ENCODE measurements around the gene C2orf68. TPM values are rescaled to one million over a fixed set of nuclear protein-coding genes. Genes with fewer than 3 reads are reported as not detected.

C2orf68 gene
- total RNA-seq, 1 experiment from 2014 or later, result 23.7 TPM

DNA sequence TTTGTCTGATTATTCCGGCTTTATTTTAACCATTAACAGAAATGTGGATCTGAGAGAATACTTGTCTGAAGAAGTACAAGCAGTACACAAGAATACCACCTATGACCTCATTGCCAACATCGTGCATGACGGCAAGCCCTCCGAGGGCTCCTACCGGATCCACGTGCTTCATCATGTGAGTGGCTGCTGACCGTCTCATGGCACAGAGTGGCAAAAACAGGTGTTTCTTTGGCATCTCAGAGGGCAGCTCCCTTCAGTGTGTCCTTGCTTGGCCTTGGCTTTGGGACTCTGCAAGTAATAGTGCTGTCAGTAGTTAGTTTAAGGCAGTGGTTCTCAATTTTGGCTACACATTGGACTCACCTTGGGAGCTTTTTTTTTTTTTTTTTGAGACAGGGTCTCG, 33.0 kb upstream of the C2orf68 start:
- BruUV-seq (replicated peaks), result no TSS peak
- no peak overlapping the region for H3K4me3 ChIP-seq (ENCODE audit: low read depth in 2 of 2, low read length in 2 of 2)
- H3K9me3 ChIP-seq (ENCODE audit: control insufficient read depth, insufficient read depth, low read depth, low read length), result no peaks in the 10 kb centered on the region
- ATAC-seq, result no peak
- no peak for DNase-seq (ENCODE audit: low read depth, low spot score)
- intact Hi-C loops (cut with micrococcal nuclease; ENCODE audit: unreplicated experiment), result no loop called here
- no peaks in the 10 kb centered on the region for H3K27me3 ChIP-seq (ENCODE audit: control insufficient read depth, insufficient read depth, low read length)
- POLR2A ChIA-PET, result no interaction called here
- CTCF ChIA-PET, result no interaction called here
- in situ Hi-C loops (cut with HindIII; ENCODE audit: low pct_unique_long_range_greater_than_20kb, low sequenced_read_pairs), result no loop called here
- peaks cover 57% of the 10 kb centered on the region for H3K36me3 ChIP-seq (ENCODE audit: control insufficient read depth, insufficient read depth, low read length)
- no peak for TF ChIP-seq TCF7L2 (IDR thresholded peaks at IDR 0.05; ENCODE audit: low read depth, low read length)
- TF ChIP-seq CTCF (IDR thresholded peaks at IDR 0.05), result no peak
- TF ChIP-seq SIN3A (IDR thresholded peaks at IDR 0.05; ENCODE audit: borderline replicate concordance, insufficient read depth, low read depth, low read length), result no peak
- TF ChIP-seq, protein P1, sequence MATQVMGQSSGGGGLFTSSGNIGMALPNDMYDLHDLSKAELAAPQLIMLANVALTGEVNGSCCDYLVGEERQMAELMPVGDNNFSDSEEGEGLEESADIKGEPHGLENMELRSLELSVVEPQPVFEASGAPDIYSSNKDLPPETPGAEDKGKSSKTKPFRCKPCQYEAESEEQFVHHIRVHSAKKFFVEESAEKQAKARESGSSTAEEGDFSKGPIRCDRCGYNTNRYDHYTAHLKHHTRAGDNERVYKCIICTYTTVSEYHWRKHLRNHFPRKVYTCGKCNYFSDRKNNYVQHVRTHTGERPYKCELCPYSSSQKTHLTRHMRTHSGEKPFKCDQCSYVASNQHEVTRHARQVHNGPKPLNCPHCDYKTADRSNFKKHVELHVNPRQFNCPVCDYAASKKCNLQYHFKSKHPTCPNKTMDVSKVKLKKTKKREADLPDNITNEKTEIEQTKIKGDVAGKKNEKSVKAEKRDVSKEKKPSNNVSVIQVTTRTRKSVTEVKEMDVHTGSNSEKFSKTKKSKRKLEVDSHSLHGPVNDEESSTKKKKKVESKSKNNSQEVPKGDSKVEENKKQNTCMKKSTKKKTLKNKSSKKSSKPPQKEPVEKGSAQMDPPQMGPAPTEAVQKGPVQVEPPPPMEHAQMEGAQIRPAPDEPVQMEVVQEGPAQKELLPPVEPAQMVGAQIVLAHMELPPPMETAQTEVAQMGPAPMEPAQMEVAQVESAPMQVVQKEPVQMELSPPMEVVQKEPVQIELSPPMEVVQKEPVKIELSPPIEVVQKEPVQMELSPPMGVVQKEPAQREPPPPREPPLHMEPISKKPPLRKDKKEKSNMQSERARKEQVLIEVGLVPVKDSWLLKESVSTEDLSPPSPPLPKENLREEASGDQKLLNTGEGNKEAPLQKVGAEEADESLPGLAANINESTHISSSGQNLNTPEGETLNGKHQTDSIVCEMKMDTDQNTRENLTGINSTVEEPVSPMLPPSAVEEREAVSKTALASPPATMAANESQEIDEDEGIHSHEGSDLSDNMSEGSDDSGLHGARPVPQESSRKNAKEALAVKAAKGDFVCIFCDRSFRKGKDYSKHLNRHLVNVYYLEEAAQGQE (IDR thresholded peaks at IDR 0.05; ENCODE audit: insufficient read depth in 1 of 2, low read depth in 2 of 2, low read length in 1 of 2), result no peak
- no peak for TF ChIP-seq POLR2AphosphoS5 (IDR thresholded peaks at IDR 0.05; ENCODE audit: low read depth, low read length)
- no peak overlapping the region for H3K27ac ChIP-seq (ENCODE audit: low read length)
- H3K4me1 ChIP-seq (ENCODE audit: control insufficient read depth, insufficient read depth, low read length), result no peaks in the 10 kb centered on the region

DNA sequence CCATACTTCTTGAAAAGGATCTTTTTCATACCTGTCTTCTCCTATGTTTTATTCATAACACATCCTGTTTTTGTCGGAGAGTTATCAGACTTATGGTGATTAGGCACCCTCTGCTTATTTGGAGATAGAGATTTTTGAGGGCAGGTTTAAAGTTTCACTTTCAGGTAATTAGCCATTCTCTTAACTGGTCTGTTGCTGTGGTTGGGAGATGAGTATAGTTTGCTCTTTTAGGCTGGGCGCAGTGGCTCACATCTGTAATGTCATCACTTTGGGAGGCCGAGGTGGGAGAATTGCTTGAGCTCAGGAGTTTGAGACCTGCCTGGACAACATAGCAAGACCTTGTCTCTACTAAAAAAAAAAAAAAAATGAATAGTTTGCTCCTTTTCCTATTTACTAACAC, 30.9 kb upstream of the C2orf68 start:
- POLR2A ChIA-PET, result interaction anchor here (0.7 kb wide), 1 partner anchor 722 kb away, joined by 5 read pairs; no protein-coding TSS in a partner anchor
- peaks cover 54% of the 10 kb centered on the region for H3K36me3 ChIP-seq (ENCODE audit: control insufficient read depth, insufficient read depth, low read length)
- H3K4me1 ChIP-seq (ENCODE audit: control insufficient read depth, insufficient read depth, low read length), result no peaks in the 10 kb centered on the region
- intact Hi-C loops (cut with micrococcal nuclease; ENCODE audit: unreplicated experiment) (no loop called here), in situ Hi-C loops (cut with HindIII; ENCODE audit: low pct_unique_long_range_greater_than_20kb, low sequenced_read_pairs) (no loop called here)
- BruUV-seq (replicated peaks), result no TSS peak
- no peaks in the 10 kb centered on the region for H3K27me3 ChIP-seq (ENCODE audit: control insufficient read depth, insufficient read depth, low read length)
- ATAC-seq (no peak), DNase-seq (ENCODE audit: low read depth, low spot score) (no peak)
- H3K27ac ChIP-seq (ENCODE audit: low read length), result no peak overlapping the region
- no peaks in the 10 kb centered on the region for H3K9me3 ChIP-seq (ENCODE audit: control insufficient read depth, insufficient read depth, low read depth, low read length)
- H3K4me3 ChIP-seq (ENCODE audit: low read depth in 2 of 2, low read length in 2 of 2), result no peak overlapping the region
- CTCF ChIA-PET, result no interaction called here
- TF ChIP-seq, protein P1 (IDR thresholded peaks at IDR 0.05; ENCODE audit: insufficient read depth in 1 of 2, low read depth in 2 of 2, low read length in 1 of 2), result no peak
- TF ChIP-seq TCF7L2 (IDR thresholded peaks at IDR 0.05; ENCODE audit: low read depth, low read length) (no peak), CTCF (IDR thresholded peaks at IDR 0.05) (no peak), SIN3A (IDR thresholded peaks at IDR 0.05; ENCODE audit: borderline replicate concordance, insufficient read depth, low read depth, low read length) (no peak), POLR2AphosphoS5 (IDR thresholded peaks at IDR 0.05; ENCODE audit: low read depth, low read length) (no peak)

All from Panc1 (cell line).